ENCODE results near the gene POGLUT2.
"Not testable (repeated sequence)": the region's sequence is repeated elsewhere in the genome, so short reads cannot be mapped to it uniquely, and the experiment has no call there.

Gene POGLUT2

DNA sequence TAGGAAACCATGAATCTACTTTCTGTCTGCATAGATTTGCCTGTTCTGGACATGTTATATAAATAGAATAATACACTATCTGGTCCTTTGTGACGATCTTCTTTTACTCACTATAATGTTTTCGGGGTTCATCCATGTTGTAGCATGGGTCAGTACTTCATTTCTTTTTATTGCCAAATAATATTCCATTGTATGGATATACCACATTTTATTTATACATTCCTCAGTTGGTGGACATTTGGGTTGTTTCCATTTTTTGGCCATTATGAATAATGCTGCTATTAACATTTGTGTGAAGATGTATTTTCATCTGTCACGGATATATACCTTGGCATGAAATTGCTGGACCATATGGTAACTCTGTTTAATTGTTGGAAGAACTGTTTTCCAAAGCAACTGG, 6.9 kb upstream of the POGLUT2 start:
- DNase-seq (ENCODE audit: low read depth), result no peak

DNA sequence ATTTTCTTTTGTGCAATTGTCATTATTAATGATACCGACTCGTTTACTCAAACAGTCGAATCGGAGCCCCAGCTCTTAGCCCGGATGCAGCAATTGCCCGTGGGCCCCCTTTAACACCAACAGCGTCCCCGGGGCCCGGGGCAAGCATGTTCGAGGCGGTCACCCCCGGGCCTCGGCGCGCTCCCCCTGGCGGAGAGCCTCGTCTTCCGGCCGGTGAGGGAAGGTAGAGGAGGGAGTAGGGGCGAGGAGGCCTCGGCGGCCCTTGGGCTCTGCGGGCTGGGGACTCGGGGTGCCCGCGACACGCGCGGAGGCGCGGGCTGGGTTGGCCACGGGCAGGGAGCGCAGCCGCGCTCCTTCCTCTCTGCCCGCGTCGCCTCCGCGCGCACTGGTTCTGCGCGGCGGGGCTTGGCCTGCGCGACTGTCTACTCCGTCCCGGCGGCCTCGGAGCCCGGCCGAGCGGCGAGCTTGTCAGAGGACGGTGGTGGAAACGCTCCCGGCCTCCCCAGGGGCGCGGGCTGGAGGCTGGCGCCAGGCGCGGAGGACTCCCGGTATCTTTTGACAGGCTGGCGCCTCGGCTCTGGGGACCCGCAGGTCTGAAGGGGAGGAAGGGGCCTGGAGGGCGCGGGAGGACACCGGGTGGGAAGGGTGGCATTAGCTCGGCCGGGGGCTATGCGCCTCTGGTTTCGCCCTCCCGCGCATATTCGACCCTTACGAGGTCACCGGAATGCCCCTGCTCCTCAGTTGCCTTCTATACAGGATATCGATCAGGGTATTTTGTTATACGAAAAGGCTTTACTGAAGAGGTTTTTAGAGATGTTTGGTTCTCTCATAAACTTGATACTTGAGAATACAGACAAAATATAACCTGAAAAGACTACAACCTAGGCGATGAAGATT, 1.6 kb upstream of the POGLUT2 start:
- DNase-seq (ENCODE audit: low read depth), result peak; percentile 81

DNA sequence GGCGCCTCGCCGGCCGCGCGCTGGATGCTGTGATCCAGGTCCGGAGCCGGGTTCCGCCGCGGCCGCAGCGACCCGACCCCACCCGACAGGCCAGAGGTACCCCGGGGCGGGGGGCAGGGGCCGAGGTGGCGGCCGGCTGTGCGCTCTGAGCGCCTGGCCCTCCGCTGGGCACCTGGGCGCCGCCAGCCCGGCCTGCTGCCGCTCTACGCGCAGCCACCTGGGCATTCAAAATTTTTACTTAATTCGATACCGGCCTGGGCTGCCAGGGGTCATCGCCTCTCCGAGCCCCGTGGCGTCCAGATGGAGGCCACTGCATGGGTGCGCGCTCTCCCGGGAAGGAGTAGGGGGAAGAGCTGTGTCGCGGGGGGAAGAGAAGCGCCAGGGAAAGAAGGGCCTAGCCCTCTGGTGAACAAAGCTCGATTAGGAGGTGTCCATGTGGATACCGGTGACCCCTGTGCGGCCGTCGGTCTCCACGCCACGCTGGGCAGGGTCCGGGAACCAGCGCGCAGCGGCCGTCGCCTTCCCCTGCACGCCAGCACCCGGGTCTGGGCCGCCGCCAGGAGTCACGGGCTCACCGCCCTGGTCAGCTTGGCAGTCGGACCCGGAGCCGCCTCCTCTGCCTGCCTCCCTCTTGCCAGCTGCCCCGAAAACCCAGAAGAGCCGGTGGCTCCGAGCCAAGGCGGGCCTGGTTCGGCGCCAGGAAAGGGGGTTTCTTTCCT, 809 bp upstream of the POGLUT2 start:
- DNase-seq (ENCODE audit: low read depth), result peak; percentile 4

DNA sequence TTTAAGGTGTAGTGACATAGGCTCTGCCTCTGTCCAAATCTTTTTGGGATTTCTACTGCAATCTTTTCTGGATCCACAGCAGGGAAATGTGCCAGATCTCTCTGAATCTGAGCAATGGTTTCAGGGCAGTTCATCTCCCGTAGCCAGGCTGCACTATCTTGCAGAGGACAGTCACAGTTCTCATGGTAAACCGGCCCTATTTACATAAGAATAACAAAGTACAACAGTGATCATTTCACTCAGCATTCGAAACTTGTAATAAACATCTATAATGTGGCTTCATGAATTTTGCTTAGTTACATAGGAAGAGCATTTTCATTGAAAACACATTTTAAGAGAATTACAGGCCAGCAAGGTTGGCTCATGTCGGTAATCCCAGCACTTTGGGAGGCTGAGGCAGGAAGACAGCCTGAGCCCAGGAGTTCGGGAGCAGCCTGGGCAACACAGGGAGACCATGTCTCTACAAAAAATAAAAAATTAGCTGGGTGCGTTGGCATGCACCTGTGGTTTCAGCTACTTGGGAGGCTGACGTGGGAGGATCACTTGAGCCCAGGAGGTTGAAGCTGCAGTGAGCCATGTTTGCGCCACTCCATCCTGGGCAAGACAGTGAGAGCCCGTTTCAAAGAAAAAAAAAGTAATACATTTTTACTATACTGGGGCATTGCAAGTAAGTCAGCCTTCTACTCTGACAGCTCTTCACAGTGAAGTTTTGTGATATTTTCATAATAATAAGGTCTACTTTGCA, 5.0 kb downstream of the POGLUT2 start:
- DNase-seq (ENCODE audit: low read depth), result no peak

DNA sequence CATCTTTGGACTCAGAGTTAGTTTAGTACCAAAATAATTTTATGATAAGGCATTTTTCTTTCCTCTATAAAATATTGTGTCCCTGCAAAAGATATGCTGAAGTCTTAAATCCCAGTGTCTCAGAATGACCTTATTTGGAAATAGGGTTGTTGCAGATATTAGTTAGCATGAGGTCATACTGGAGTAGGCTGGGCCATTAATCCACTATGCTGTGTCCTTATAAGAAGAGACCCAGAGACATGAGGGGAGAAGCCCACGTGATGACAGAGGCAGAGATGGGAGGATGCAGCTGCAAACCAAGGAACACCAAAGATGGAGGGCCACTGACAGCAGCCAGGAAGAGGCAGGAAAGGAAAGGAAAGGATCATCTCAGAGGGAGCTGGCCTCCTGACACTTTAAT, 6.4 kb downstream of the POGLUT2 start:
- no peak for DNase-seq (ENCODE audit: low read depth)

DNA sequence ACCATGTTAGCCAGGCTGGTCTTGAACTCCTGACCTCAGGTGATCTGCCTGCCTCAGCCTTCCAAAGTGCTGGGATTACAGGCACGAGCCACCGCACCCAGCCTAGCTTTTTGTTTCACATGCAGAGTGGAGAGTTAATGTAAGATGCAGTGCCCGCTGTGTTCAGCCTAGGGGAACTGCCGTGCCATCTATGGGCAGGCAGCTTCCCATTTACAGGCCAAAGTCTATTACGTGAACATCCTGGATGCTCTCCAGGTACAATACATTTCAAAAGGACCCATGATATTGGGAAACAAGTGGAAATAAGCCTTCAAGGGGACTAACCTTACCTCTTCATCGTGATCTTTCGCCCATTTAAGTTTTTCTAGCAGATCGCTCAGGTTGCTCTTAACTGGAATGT, 10.1 kb downstream of the POGLUT2 start:
- no peak for DNase-seq (ENCODE audit: low read depth)

DNA sequence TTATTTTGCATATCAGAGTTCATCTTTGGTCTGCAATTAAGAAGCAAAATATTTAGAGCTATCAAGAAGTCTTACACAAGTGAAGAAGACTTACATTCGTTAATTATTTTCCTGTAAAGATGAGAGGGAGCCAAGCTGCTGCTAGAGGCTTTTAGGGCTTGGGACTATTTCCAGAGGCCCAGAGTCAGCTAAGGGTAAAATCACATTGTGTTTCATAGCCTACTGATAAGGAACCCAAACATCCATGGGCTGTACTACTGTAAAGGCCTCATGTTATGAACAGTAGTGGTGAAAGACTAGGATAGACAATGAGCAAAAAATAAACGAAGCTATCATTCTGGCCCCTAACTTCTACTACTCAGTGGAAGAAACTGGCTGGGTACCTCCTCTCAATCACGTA, 14.3 kb downstream of the POGLUT2 start:
- DNase-seq (ENCODE audit: low read depth), result no peak

DNA sequence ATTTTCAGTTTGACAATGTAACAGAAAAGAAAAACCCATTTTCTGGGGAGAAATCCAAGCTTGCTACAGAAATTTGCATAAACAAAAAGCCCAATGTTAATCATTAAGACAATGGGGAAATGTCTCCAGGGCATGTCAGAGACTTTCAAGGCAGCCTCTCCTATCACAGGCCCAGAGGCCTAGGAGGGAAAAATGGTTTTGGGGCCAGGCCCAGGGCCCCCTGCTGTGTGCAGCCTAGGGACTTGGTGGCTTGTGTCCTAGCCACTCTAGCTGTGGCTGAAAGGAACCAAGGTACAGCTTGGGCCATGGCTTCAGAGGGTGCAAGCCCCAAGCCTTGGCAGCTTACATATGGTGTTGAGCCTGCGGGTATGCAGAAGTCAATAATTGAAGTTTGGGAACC, 17.2 kb downstream of the POGLUT2 start:
- DNase-seq (ENCODE audit: low read depth), result no peak

DNA sequence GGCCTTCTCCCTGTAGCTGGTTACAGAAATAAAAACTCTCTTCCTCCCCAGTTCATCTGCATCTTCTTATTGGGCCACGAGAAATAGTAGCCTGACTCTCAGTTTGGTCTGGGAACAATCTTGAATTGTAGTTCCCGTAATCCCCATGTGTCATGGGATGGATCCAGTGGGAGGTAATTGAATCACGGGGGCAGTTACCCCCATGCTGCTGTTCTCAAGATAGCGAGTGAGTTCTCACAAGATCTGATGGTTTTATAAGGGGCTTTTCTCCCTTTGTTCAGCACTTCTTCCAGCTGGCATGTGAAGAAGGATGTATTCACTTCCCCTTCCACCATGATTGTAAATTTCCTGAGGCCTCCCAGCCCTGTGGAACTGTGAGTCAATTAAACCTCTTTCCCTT, 18.1 kb downstream of the POGLUT2 start:
- DNase-seq (ENCODE audit: low read depth), result not testable (repeated sequence)

DNA sequence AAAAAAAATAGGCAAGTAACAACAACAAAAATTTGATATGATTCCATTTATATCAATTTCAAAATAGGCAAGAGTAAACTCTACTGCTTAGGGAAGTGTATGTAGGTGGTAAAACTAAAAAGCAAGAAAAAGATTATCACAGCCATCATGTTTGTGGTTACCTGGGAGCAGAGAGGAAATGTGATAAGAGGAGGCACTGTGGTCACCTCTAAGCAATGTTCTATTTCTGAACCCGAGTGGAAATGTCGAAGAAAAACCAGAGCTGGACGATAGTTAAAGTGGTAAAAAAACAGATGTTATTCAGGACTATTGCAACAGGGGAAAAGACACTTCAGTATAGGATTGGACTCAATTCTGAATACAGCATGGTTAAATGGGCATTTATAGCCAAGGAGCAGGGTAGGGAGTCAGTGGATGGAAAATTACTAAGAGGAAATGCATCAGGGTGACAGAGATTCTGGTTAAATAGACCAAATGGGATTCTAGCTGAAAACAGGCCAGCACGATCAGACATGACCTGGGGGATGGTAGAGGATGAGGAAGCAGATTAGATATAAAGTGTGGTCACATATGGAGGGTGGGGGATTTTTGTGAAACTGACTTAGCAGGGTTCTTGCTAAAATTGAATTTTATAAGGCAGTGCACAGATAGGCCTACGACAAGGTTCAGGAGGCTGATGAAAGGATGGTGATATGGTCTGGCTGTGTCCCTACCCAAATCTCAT, 19.2 kb downstream of the POGLUT2 start:
- no peak for DNase-seq (ENCODE audit: low read depth)

DNA sequence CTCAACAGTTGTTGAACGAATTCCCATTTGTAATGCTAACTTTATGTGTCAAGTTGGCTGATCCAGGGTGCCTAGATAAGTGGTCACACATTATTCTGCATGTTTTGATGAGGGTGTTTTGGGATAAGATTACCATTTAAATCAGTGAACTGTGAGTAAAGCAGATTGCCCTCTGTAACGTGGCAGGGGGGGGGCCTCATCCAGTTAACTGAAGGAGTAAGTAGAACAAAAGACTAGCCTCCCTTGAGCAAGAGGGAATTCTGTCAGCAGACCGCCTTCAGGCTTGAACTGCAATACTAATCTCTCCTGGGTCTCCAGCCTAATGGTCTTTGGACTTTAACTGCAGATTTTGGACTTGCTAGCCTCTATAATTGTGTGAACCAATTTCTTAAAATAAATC, 21.0 kb downstream of the POGLUT2 start:
- DNase-seq (ENCODE audit: low read depth), result no peak

DNA sequence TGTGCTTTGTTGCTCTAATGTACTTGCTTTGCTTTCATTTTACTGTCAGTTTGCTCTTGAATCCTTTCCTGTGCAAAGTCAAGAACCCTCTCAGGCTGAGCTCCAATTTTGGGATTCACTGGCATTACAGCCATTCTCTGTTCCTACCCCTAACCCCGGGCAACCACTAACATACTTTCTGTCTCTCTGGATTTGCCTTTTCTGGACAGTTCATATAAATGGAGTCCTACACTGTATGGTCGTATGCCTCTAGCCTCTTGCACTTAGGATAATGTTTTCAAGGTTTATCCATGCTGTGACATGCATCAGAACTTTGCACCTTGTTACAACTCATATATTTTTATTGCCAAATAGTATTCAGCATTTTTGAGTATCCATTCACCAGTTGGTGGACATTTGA, 22.5 kb downstream of the POGLUT2 start:
- DNase-seq (ENCODE audit: low read depth), result no peak

DNA sequence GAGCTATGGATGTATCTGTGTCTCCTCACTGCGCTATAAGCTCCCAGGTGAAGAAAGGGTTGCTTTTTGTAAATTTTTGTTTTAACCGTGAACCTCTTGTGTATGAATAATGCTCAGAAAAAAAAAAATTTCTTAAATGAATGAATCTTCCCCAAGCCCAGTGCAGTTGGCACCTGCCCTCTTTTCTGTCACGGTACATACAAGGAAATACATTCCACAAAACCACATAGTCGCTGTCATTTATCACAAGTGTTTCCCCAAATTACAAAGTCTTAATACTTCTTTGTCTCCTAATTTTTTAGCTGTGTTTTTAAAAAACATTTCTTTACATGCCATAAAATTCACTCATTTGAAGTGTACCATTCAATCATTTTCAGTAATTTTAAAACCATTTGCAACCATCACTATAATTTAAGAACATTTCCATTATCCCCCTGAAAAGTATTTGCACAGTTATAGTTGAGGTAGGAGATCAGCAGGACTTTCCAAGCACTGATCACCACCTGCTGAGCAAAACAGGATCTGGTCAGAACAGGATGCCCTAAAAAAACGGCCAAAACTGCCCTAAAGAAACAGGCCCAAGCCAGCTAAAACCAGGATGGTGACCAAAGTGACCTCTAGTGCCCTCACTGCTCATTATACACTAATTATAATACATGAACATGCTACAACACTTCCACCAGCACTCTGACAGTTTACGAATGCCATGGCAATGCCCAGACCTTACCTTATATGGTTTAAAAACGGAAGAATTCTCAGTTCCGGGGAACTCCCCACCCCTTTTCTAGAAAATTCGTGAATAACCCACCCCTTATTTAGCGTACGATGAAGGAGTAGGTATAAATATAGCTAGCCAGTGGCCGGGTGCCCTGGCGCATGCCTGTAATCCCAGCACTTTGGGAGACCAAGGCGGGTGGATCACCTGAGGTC, 23.9 kb downstream of the POGLUT2 start:
- no peak for DNase-seq (ENCODE audit: low read depth)

DNA sequence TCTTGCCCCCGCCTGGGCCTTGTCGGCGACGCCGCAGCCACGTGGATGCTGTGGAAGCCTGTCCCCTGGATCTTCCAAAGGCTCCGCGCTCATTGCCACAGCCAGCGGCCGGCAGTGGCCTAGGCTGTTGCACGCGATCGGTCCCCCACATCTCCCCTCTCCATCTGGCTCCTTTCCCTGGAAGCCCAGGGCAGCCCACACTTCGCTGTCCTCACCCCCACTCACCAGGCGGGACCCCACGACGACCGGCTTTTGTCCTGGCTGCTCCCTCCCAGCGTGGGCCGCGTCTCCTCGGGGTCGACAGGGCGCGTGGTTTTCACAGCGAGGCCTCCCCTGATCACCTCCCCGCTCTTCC, 24.6 kb downstream of the POGLUT2 start:
- DNase-seq (ENCODE audit: low read depth), result peak; percentile 18

DNA sequence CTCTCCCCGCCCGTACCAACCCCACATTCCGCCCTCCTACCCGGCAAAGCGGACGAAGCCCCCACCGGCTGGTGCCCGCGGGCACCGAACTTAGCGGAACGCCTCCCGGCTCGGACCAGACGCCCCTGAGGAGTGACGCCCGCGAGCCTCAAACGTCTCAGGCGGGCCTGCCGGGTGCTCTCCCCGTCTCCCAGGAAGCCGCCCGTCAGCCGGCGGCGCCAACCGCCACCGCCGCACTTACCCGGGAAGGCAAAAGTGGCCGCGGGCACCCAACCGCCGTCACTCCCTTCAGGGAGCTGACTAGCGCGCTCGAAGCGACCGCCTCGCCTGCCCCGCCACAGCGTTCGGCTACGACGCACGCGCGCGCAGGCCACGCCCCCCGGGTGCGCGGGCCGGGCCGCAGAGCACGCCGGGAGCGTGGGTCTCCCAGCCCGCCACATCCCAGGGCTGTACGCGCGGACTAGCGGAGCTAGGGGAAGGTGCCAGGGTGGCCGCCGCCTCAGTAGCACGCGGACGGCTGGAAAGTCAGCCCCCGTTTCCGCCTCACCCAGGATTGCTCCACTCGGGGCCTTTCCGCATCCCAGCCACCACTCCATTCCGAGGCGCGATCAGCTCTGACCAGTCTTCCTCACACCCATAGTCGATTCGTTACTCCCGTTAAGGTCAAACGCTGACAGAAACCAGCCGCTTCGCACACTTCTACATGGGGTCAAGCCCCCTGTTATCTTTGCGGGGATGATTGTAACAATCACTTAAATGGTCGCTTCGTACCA, 25.1 kb downstream of the POGLUT2 start, which contains the start of gene TEX30:
TSS of gene TEX30 (minus strand) at position 346 of the 773 bp plus-strand sequence. CDS start 3,760 bp downstream, outside the sequence.
- peak; percentile 84 for DNase-seq (ENCODE audit: low read depth)

DNA sequence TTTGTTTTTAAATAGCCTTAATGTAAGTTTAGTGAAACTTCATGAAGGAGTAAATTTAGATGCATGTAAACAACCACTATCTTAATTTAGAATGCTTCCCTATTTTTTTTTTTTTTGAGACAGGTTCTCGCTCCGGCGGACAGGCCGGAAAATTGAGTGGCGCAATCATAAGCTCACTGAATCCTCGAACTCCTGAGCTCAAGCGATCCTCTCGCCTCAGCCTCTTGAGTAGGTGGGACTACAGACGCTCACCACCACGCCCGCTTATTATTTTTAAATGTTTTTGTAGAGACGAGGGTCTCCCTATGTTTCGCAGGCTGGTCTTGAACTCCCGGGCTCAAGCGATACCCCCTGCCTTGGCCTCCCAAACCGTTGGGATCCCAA, 26.7 kb downstream of the POGLUT2 start:
- DNase-seq (ENCODE audit: low read depth), result no peak

DNA sequence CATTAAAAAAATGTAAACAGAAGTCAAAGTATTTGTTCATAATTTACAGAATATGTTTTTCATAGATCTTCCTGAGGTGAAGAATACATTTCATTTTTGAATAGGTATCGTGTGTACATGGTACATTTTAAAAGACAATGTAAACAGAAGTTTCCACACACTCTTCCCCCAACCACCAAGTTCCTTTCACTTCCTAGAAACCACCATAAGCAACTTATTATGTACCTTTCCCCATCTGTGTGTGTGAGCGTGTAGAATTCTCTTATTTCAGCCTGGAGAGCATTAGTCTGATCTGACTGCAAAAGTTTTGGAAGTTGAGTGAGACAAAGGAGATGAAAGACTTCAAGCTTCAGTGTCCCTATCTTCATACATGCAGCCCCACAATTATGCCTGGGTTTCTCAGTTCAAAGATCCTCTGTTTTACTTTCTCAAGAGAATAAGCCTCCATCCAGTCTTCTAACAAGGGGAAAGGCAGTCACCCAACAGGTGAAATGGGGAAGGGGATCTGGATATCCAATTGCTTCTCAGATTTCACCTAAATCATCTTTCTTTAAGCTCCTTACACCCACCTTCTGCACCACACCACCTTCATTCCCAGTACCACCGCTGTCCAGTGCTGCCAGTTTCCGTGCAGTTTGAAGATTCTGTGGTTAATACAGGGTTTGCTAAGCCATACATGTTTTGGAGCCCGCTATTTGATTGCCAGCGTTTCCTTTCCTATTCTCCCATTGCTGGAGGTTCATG, 27.3 kb downstream of the POGLUT2 start:
- no peak for DNase-seq (ENCODE audit: low read depth)

DNA sequence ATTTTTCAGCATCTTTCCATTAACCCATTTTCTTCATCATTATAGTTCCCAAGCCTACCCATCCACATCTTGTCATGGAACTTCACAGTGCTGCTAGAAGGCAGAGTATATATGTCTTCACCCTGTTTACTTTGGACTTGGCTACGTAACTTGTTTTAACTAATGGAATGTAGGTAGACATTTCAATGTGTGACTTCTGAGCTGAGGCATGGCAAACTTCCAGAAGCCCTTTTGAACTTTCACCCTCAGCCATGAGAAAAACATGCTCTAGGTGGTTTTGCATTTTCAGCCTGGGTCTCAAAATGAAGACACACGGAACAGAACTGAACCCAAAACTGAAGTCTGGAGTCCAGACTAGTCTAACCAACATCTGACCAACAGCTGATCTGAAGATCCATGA, 28.3 kb downstream of the POGLUT2 start:
- DNase-seq (ENCODE audit: low read depth), result no peak

DNA sequence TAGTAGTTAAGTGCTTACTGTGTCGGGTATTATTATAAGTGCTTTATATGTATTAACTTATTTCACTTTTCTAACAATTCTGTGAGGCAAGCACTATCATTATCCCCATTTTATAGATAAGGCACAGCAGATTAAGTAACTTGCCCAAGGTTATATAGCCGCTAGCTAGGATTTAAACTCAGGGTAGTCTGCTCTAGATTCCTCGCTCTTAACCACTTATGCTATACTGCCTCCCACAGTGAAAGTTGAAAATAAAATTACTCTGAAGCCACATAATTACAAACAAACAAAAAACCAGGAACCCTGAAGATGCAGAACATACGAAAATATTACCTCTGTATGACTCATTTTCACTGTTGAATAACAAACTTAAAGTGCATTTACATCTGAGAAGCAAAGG, 29.1 kb downstream of the POGLUT2 start:
- no peak for DNase-seq (ENCODE audit: low read depth)

Data from activated T-cell treated with anti-CD3 and anti-CD28 coated beads for 24 hours (primary cell).